HepG2 (cell line): ENCODE results near the gene ASF1B. TPM values are rescaled to one million over a fixed set of nuclear protein-coding genes. Genes with fewer than 3 reads are reported as not detected.

Source experiments
- ATAC-seq: fragments of 200-7000 bp; cut with Tn5 transposase; 3 replicates; pipeline ENCODE4 v1.9.1; 2020; ENCODE audit warnings: mild to moderate bottlenecking, moderate library complexity
- BruUV-seq: library from RNA; stranded (reverse); fragments of 400-500 nt; replicated peaks from 2 replicates; lab custom pipeline; 2021; lab: Mats Ljungman, UMichigan
- CTCF ChIA-PET: fragments of 300-600 bp; formaldehyde crosslinking; extraction: SDS; loops from one replicate; lab custom pipeline; 2021; ENCODE audit warnings: low total read pairs, inconsistent platforms, low intra/inter-chr PET ratio; lab: Yijun Ruan, JAX
- POLR2A ChIA-PET: fragments of 350-600 bp; sonication (Branson Sonifier 250); formaldehyde crosslinking; loops from one replicate; lab custom pipeline; 2020; ENCODE audit warnings: antibody characterized with exemption, inconsistent platforms; lab: Yijun Ruan, JAX
- DNase-seq: peaks from one replicate; pipeline ENCODE4 v3.0.0-alpha.2; 2015; ENCODE audit warnings: low spot score
- FAIRE-seq: peaks from 3 replicates; lab custom pipeline; 2011; peaks lifted over from hg19 to GRCh38; lab: Jason Lieb, UNC
- H2AFZ ChIP-seq: one replicate; pipeline ENCODE4 v1.6.1; 2011; ENCODE audit warnings: low read length, inconsistent platforms
- H3K27ac ChIP-seq: fragments of 300-600 bp; 3 replicates; pipeline ENCODE4 v1.8.0; 2011; ENCODE audit warnings: mixed run types, mild to moderate bottlenecking, mixed read lengths, low read length, inconsistent platforms; ENCODE audit not compliant: insufficient read depth; ENCODE audit errors: extremely low read length
- H3K27me3 ChIP-seq, 2 experiments: fragments of 200-600 bp in 1 of 2; 2 replicates in 1 of 2; 3 replicates in 1 of 2; pipeline versions ENCODE4 v1.6.0 to v1.8.0; 2011; ENCODE audit warnings: low read length in 2 of 2, mild to moderate bottlenecking in 2 of 2, moderate library complexity in 2 of 2, inconsistent platforms in 1 of 2; ENCODE audit not compliant: insufficient read depth in 2 of 2, control insufficient read depth in 1 of 2
- H3K36me3 ChIP-seq, 2 experiments: fragments of 200-600 bp in 1 of 2; replicated peaks in 1 of 2; 2 replicates in 1 of 2; 3 replicates in 1 of 2; pipeline versions ENCODE4 v1.5.1 to v1.8.0; 2011; ENCODE audit warnings: low read length in 2 of 2, inconsistent platforms in 1 of 2; ENCODE audit not compliant: insufficient read depth in 2 of 2, control insufficient read depth in 1 of 2
- H3K4me1 ChIP-seq: 2 replicates; pipeline ENCODE4 v1.5.1; 2012; ENCODE audit warnings: low read length, inconsistent platforms; ENCODE audit not compliant: insufficient read depth
- H3K4me2 ChIP-seq: 2 replicates; pipeline ENCODE4 v1.6.0; 2011; ENCODE audit warnings: low read depth, low read length, inconsistent platforms
- H3K4me3 ChIP-seq, 3 experiments: fragments of 200-600 bp in 1 of 3; sonication (generic), shearing (Covaris generic) in 1 of 3; replicated peaks in 1 of 3; 2 replicates each; pipeline ENCODE4 v1.5.1; 2011 to 2016; ENCODE audit warnings: low read length in 3 of 3, inconsistent platforms in 2 of 3, low read depth in 2 of 3, mild to moderate bottlenecking in 2 of 3, control low read depth in 1 of 3, mixed read lengths in 1 of 3; ENCODE audit not compliant: insufficient read depth in 1 of 3
- H3K79me2 ChIP-seq: one replicate; pipeline ENCODE4 v1.6.1; 2011; ENCODE audit warnings: low read length, inconsistent platforms; ENCODE audit not compliant: insufficient read depth
- H3K9ac ChIP-seq: 2 replicates; pipeline ENCODE4 v1.6.0; 2011; ENCODE audit warnings: mild to moderate bottlenecking, low read depth, low read length, inconsistent platforms; ENCODE audit not compliant: insufficient read depth
- H3K9me3 ChIP-seq: 2 replicates; pipeline ENCODE4 v1.5.1; 2012; ENCODE audit warnings: mild to moderate bottlenecking, low read length
- H4K20me1 ChIP-seq: 2 replicates; pipeline ENCODE4 v1.6.0; 2011; ENCODE audit warnings: inconsistent platforms, mild to moderate bottlenecking, low read length, moderate library complexity; ENCODE audit not compliant: insufficient read depth
- HOMEZ ChIP-seq: IDR thresholded peaks from 2 replicates; pipeline ENCODE4 v1.6.1; 2016; ENCODE audit warnings: low read depth
- ZNF251 ChIP-seq: sonication (generic); formaldehyde crosslinking; IDR thresholded peaks from 2 replicates; pipeline ENCODE4 v1.9.0; 2021; ENCODE audit warnings: mild to moderate bottlenecking, missing genetic modification reagents
- ZNF530 ChIP-seq: sonication (generic); formaldehyde crosslinking; IDR thresholded peaks from 2 replicates; pipeline ENCODE4 v1.5.0; 2020; ENCODE audit warnings: low read depth, mild to moderate bottlenecking, missing genetic modification reagents
- WGBS: methylation state at CpG from one replicate; pipeline ENCODE4 v1.1.6; 2017; ENCODE audit warnings: low lambda C conversion rate; 5-methylcytosine and 5-hydroxymethylcytosine counted together
- in situ Hi-C: cut with HindIII; loops from 2 replicates; pipeline ENCODE4 v1.10.0; 2017; ENCODE audit warnings: low pct_unique_long_range_greater_than_20kb; ENCODE audit not compliant: extremely low pct_ligation_motif_present
- intact Hi-C: fragments of 100-400 bp; cut with micrococcal nuclease; formaldehyde crosslinking; loops from one replicate; pipeline ENCODE4 v1.10.0; 2022; ENCODE audit not compliant: unreplicated experiment
- polyA plus RNA-seq, 8 experiments: library from polyadenylated mRNA; depleted of rRNA in 3 of 8; stranded (reverse) in 7 of 8; unstranded in 1 of 8; fragments of >200 nt; fragmentation: Illumina TruSeq in 4 of 8; extraction: Trizol in 4 of 8; gene quantifications; 2 replicates each; pipeline versions ENCODE4 v1.2.1 to v1.2.3, GENCODE V29; 2011 to 2016; ENCODE audit warnings: low read depth in 4 of 8, missing spikeins in 1 of 8, mixed read lengths in 1 of 8; ENCODE audit not compliant: insufficient read depth in 1 of 8
- total RNA-seq, 5 experiments: library from RNA; depleted of rRNA; stranded (reverse); fragments of >200 nt; fragmentation: Illumina TruSeq; extraction: Trizol; gene quantifications; 2 replicates each; pipeline ENCODE4 v1.2.3, GENCODE V29; 2016; ENCODE audit warnings: low read depth in 1 of 5
- TF ChIP-seq, protein P1 (sequence below): IDR thresholded peaks from 2 replicates; pipeline ENCODE4 v1.4.0; 2020; ENCODE audit warnings: mild to moderate bottlenecking, missing genetic modification reagents

The ASF1B gene
- total and polyA plus RNA-seq, 2 of the 13 experiments (the other 11 are each of a cell fraction or from before 2014, with no cell fraction given) = 18.2 to 24.8 TPM

DNA sequence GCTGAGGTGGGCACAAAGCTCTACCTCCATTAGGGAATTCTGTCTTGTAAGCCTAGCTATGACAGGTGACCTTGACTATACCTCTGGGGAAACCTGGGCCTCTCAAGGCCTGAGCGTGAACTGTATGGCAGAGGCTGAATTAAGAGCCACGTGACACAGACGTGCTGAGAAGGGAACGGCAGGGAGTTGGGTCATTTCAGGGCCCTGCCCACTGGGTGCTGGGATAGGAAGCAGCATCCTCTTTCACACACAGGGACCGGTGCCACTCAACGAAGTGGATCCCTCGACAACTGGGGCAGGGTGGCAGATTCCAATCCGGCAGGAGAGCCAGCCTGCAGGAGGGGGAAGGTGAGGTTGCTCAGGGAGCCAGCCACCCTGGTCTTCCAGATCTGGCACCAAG, 9.2 kb downstream of the ASF1B start (continued):
- TF ChIP-seq, protein P1, sequence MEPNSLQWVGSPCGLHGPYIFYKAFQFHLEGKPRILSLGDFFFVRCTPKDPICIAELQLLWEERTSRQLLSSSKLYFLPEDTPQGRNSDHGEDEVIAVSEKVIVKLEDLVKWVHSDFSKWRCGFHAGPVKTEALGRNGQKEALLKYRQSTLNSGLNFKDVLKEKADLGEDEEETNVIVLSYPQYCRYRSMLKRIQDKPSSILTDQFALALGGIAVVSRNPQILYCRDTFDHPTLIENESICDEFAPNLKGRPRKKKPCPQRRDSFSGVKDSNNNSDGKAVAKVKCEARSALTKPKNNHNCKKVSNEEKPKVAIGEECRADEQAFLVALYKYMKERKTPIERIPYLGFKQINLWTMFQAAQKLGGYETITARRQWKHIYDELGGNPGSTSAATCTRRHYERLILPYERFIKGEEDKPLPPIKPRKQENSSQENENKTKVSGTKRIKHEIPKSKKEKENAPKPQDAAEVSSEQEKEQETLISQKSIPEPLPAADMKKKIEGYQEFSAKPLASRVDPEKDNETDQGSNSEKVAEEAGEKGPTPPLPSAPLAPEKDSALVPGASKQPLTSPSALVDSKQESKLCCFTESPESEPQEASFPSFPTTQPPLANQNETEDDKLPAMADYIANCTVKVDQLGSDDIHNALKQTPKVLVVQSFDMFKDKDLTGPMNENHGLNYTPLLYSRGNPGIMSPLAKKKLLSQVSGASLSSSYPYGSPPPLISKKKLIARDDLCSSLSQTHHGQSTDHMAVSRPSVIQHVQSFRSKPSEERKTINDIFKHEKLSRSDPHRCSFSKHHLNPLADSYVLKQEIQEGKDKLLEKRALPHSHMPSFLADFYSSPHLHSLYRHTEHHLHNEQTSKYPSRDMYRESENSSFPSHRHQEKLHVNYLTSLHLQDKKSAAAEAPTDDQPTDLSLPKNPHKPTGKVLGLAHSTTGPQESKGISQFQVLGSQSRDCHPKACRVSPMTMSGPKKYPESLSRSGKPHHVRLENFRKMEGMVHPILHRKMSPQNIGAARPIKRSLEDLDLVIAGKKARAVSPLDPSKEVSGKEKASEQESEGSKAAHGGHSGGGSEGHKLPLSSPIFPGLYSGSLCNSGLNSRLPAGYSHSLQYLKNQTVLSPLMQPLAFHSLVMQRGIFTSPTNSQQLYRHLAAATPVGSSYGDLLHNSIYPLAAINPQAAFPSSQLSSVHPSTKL (CRISPR knock-in tag) = no peak
- TF ChIP-seq HOMEZ (CRISPR knock-in tag) = no peak
- no peak for TF ChIP-seq ZNF251 (CRISPR knock-in tag)

DNA sequence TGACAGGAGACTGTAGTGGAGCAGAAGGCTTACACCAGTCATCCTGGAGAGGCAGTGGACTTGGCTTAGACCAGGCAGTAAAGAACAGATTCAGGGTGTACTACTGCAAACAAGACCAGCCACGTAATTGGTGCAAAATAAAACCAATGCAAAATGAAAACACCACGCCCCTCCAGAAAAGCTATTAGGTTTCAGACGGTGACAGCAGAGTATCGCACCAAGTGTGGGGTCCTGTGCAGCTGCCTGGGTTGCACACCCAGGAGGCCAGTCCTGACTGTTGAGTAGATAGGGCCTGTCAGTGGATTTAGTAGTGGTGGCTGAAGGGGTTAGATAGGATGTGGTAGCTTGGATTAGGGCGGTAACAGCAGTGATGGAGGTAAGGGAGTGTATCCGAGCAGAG, 13.5 kb downstream of the ASF1B start:
- intact Hi-C loops = no loop called here
- in situ Hi-C loops = no loop called here
- H3K27me3 ChIP-seq = no peaks in the 10 kb centered on the region; a peak in 1 of 5 replicates
- DNase-seq (no peak), ATAC-seq (no peak), FAIRE-seq (no peak)
- peaks cover 29% of the 10 kb centered on the region for H3K4me1 ChIP-seq
- no peak overlapping the region for H3K27ac ChIP-seq
- BruUV-seq = no TSS peak
- 96% methylated on average over 6 of the region's 6 CpGs for WGBS
- no peaks in the 10 kb centered on the region for H3K9me3 ChIP-seq
- CTCF ChIA-PET = no interaction called here
- H3K9ac ChIP-seq = no peak overlapping the region
- H3K4me2 ChIP-seq = no peak overlapping the region
- H4K20me1 ChIP-seq = no peaks in the 10 kb centered on the region
- no peak overlapping the region for H3K4me3 ChIP-seq
- no peaks in the 10 kb centered on the region for H3K79me2 ChIP-seq
- no peak for TF ChIP-seq ZNF530
- no peak overlapping the region for H2AFZ ChIP-seq
- peaks cover 0 to 4% of the 10 kb centered on the region in 2 experiments; a peak in 2 of 5 replicates for H3K36me3 ChIP-seq
- POLR2A ChIA-PET = interaction anchor here (1.2 kb wide), 1 partner anchor 14 kb away, joined by 4 read pairs; the partner anchor contains the start of gene ASF1B
